Measurements from ENCODE around the gene DYSF. TPM values are rescaled to one million over a fixed set of nuclear protein-coding genes. Genes with fewer than 3 reads are reported as not detected.
A peak's percentile ranks its signal among the peaks of the same experiment; 100 is the strongest.

DYSF gene
- total RNA-seq, 1 experiment from 2014 or later = 5.5 TPM

- Histone ChIP-seq H2BK5ac (ENCODE audit: insufficient read length, low read length) (no peak overlapping the region), H3K9ac (ENCODE audit: extremely low read depth, insufficient read length, low read length) (no peak overlapping the region), H2BK15ac (ENCODE audit: low read depth, low read length) (no peak overlapping the region), H3K79me1 (ENCODE audit: insufficient read depth, low read depth, low read length, poor library complexity, severe bottlenecking) (no peaks in the 10 kb centered on the region), H3K56ac (ENCODE audit: insufficient read length, low read depth, low read length) (no peak overlapping the region), H3K4me1 (ENCODE audit: insufficient read depth, low read length) (no peaks in the 10 kb centered on the region; the same call in 1 of the 2 replicates), H4K5ac (ENCODE audit: insufficient read length, low read depth, low read length) (no peak overlapping the region), H4K91ac (ENCODE audit: insufficient read length, low read depth, low read length) (no peak overlapping the region), H3K4me2 (ENCODE audit: insufficient read depth, insufficient read length, low read length) (no peak overlapping the region), H3K9me3 (ENCODE audit: control insufficient read depth, low read depth, low read length) (no peaks in the 10 kb centered on the region), H2BK20ac (ENCODE audit: low read depth, low read length, poor library complexity, severe bottlenecking) (no peak overlapping the region), H2BK12ac (ENCODE audit: insufficient read length, low read depth, low read length) (no peak overlapping the region), H2AK5ac (ENCODE audit: insufficient read length, low read length) (no peak overlapping the region), H3K4ac (ENCODE audit: low read depth, low read length) (no peak overlapping the region), H3K23me2 (ENCODE audit: insufficient read length, low read depth, low read length, poor library complexity, severe bottlenecking) (peaks cover 14% of the 10 kb centered on the region), H3T11ph (ENCODE audit: low read length) (no peak overlapping the region), H3K27me3 (ENCODE audit: insufficient read depth, low read length) (peaks cover 61% of the 10 kb centered on the region), H3K79me2 (ENCODE audit: insufficient read depth, low read length) (no peaks in the 10 kb centered on the region), H2BK120ac (ENCODE audit: low read depth, low read length, poor library complexity, severe bottlenecking) (no peak overlapping the region), H4K8ac (replicated peaks; ENCODE audit: insufficient read length, low read depth, low read length) (no peak overlapping the region), H3K14ac (ENCODE audit: insufficient read depth, low read length) (no peak overlapping the region), H2AFZ (ENCODE audit: low read length) (no peak overlapping the region), H3K23ac (ENCODE audit: insufficient read length, low read depth, low read length) (no peak overlapping the region), H3K27ac (ENCODE audit: insufficient read length, low read depth, low read length) (no peak overlapping the region), H4K20me1 (ENCODE audit: control insufficient read depth, insufficient read depth, insufficient read length) (no peaks in the 10 kb centered on the region), H3K18ac (ENCODE audit: insufficient read length, low read depth, low read length) (no peak overlapping the region)
- peaks cover 36% of the 10 kb centered on the region for H3K27me3 Mint-ChIP-seq (ENCODE audit: low read depth)
- no peak for TF ChIP-seq CTCF (conservative IDR thresholded peaks at IDR 0.05)
- peak overlapping the region in 1 of 2 experiments; percentile 13; a peak in 1 of 5 replicates for H3K4me3 Mint-ChIP-seq
- peaks cover 20 to 24% of the 10 kb centered on the region in 2 experiments for H3K4me1 Mint-ChIP-seq
- H3K27ac Mint-ChIP-seq = no peak overlapping the region
- H3K9me3 Mint-ChIP-seq = no peaks in the 10 kb centered on the region
- peak; percentile 41 for DNase-seq
- H3K36me3 Mint-ChIP-seq (ENCODE audit: insufficient read depth in 1 of 3, low read depth in 3 of 3) = no peaks in the 10 kb centered on the region
- WGBS (ENCODE audit: extremely low coverage, insufficient read length, low lambda C conversion rate) = no CpG with 5 or more reads among the region's 5 CpGs
Measured at GRCh38 chr2:71462641-71463341, 9.4 kb downstream of the DYSF start.

Data from H9 (cell line).